Prostate gland (tissue), 2 donors: ENCODE results near the gene SLC39A11. TPM values are rescaled to one million over a fixed set of nuclear protein-coding genes. Genes with fewer than 3 reads are reported as not detected.

Experiments
- DNase-seq: peaks from one replicate; pipeline ENCODE4 v3.0.0-alpha.2; 2019; ENCODE audit warnings: low spot score
- H3K27ac ChIP-seq, 2 donors: fragments of 200-600 bp; sonication (generic); 2 replicates each; pipeline ENCODE4 v1.5.1; 2017 to 2019
- H3K27me3 ChIP-seq: fragments of 200-600 bp; sonication (generic); replicated peaks from 2 replicates; pipeline ENCODE4 v1.5.1; 2019; ENCODE audit not compliant: insufficient read depth
- H3K36me3 ChIP-seq, 2 donors: fragments of 200-600 bp; sonication (generic); 1 replicate in 1 of 2; 2 replicates in 1 of 2; pipeline versions ENCODE4 v1.5.1 to v1.8.1; 2017 to 2019
- H3K4me1 ChIP-seq: fragments of 200-600 bp; sonication (generic); replicated peaks from 2 replicates; pipeline ENCODE4 v1.5.1; 2019
- H3K4me3 ChIP-seq, 2 donors: fragments of 200-600 bp; sonication (generic); 2 replicates each; pipeline ENCODE4 v1.5.1; 2017 to 2019
- H3K9me3 ChIP-seq: fragments of 200-600 bp; sonication (generic); 2 replicates; pipeline ENCODE4 v1.5.1; 2017
- POLR2A ChIP-seq: fragments of 450-650 bp; IDR thresholded peaks from one replicate; pipeline ENCODE4 v1.6.1; 2016; ENCODE audit warnings: antibody characterized with exemption, mild to moderate bottlenecking
- POLR2AphosphoS5 ChIP-seq: sonication (generic); formaldehyde crosslinking; IDR thresholded peaks from one replicate; pipeline ENCODE4 v1.6.1; 2017; ENCODE audit warnings: antibody characterized with exemption
- WGBS: methylation state at CpG from one replicate; pipeline ENCODE4 v1.1.5; 2018; 5-methylcytosine and 5-hydroxymethylcytosine counted together
- intact Hi-C: fragments of 100-400 bp; cut with DNase I; formaldehyde crosslinking; loops from one replicate; pipeline ENCODE4 v1.14.2; 2022
- total RNA-seq, 2 donors: library from RNA; depleted of rRNA; stranded (reverse); fragments of >200 nt; gene quantifications; one replicate each; pipeline ENCODE4 v1.1.0, GENCODE V29; 2016
- TF ChIP-seq, protein P1 (sequence below), 4 experiments: fragments of 200-600 bp in 2 of 4; fragments of 450-650 bp in 2 of 4; sonication (generic) in 2 of 4; IDR thresholded peaks; 1 replicate in 3 of 4; 2 replicates in 1 of 4; pipeline ENCODE4 v1.5.1; 2016 to 2019; ENCODE audit warnings: antibody characterized with exemption in 4 of 4, mild to moderate bottlenecking in 2 of 4, moderate library complexity in 2 of 4

SLC39A11 gene
- total RNA-seq, 2 donors from 2014 or later = 15.1 to 29.7 TPM

DNA sequence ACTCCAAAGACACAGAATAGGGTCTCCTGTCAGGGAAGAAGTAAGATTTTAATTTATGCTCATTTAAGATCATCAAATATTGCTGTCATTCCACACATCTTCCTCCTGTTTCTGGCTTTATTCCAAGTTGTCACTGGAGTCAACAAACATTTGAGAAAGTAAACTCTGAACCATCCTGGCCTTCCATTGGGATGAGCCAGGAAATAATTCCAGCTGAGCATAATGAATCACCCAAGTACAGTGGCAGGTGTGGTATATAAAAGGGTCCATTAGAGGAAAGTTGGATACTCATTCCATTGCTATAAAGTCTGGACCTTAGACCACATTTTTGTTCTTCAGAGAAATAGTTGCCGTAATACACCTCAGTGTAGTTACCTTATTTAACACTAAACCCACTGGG, 246.1 kb downstream of the SLC39A11 start:
- Histone ChIP-seq H3K4me3 (no peak overlapping the region), H3K27me3 (no peaks in the 10 kb centered on the region), H3K4me1 (no peaks in the 10 kb centered on the region), H3K9me3 (no peaks in the 10 kb centered on the region), H3K36me3 (no peaks in the 10 kb centered on the region), H3K27ac (no peak overlapping the region)
- TF ChIP-seq POLR2A = no peak
- TF ChIP-seq, protein P1, sequence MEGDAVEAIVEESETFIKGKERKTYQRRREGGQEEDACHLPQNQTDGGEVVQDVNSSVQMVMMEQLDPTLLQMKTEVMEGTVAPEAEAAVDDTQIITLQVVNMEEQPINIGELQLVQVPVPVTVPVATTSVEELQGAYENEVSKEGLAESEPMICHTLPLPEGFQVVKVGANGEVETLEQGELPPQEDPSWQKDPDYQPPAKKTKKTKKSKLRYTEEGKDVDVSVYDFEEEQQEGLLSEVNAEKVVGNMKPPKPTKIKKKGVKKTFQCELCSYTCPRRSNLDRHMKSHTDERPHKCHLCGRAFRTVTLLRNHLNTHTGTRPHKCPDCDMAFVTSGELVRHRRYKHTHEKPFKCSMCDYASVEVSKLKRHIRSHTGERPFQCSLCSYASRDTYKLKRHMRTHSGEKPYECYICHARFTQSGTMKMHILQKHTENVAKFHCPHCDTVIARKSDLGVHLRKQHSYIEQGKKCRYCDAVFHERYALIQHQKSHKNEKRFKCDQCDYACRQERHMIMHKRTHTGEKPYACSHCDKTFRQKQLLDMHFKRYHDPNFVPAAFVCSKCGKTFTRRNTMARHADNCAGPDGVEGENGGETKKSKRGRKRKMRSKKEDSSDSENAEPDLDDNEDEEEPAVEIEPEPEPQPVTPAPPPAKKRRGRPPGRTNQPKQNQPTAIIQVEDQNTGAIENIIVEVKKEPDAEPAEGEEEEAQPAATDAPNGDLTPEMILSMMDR (IDR thresholded peaks at IDR 0.05) = no peak
- TF ChIP-seq POLR2AphosphoS5 = no peak
- 100% methylated on average over 1 of the region's 1 CpG for WGBS
- intact Hi-C loops = no loop called here
- DNase-seq = no peak

DNA sequence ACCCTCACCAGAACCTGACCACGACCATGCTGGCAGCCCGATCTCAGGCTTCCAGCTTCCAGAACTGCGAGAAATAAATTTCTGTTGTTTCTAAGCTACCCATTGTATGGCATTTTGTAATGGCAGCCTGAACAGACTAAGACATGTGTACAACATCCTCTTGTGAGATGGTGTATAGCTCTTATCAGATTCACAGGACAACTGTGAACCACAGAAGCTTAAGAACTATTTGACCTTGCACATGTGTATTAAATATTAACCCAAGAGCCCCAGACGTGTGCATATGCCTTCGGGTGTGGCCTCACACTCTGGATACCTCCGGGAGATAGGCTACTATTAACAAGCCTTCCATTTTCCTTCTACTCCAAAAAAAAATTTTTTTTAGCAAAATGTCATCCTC, 248.9 kb downstream of the SLC39A11 start:
- no peaks in the 10 kb centered on the region for H3K4me1 ChIP-seq
- no peak for DNase-seq
- H3K27ac ChIP-seq = no peak overlapping the region
- H3K27me3 ChIP-seq = no peaks in the 10 kb centered on the region
- no peaks in the 10 kb centered on the region for H3K36me3 ChIP-seq
- 77% methylated on average over 6 of the region's 6 CpGs for WGBS
- TF ChIP-seq, protein P1 (IDR thresholded peaks at IDR 0.05) = no peak
- TF ChIP-seq POLR2AphosphoS5 (no peak), POLR2A (no peak)
- H3K4me3 ChIP-seq = no peak overlapping the region
- H3K9me3 ChIP-seq = no peaks in the 10 kb centered on the region
- intact Hi-C loops = no loop called here

- no peaks in the 10 kb centered on the region for H3K4me1 ChIP-seq
- H3K27me3 ChIP-seq = no peaks in the 10 kb centered on the region
- intact Hi-C loops = no loop called here
- H3K27ac ChIP-seq = no peak overlapping the region
- H3K9me3 ChIP-seq = no peaks in the 10 kb centered on the region
- TF ChIP-seq POLR2AphosphoS5 (no peak), POLR2A (no peak)
- TF ChIP-seq, protein P1 (IDR thresholded peaks at IDR 0.05) = no peak
- no peak overlapping the region for H3K4me3 ChIP-seq
- H3K36me3 ChIP-seq = no peaks in the 10 kb centered on the region
- no peak for DNase-seq
Measured at GRCh38 chr17:72840019-72840418, 252.5 kb downstream of the SLC39A11 start.

GRCh38 chr17:72839131-72839725, 253.3 kb downstream of the SLC39A11 start:
- H3K4me1 ChIP-seq = no peaks in the 10 kb centered on the region
- no peaks in the 10 kb centered on the region for H3K9me3 ChIP-seq
- 66% methylated on average over 2 of the region's 2 CpGs for WGBS
- no peak for DNase-seq
- intact Hi-C loops = no loop called here
- TF ChIP-seq POLR2AphosphoS5 (no peak), POLR2A (no peak)
- TF ChIP-seq, protein P1 (IDR thresholded peaks at IDR 0.05) = no peak
- no peak overlapping the region for H3K4me3 ChIP-seq
- H3K27me3 ChIP-seq = no peaks in the 10 kb centered on the region
- no peaks in the 10 kb centered on the region for H3K36me3 ChIP-seq
- no peak overlapping the region for H3K27ac ChIP-seq

- H3K36me3 ChIP-seq = no peaks in the 10 kb centered on the region
- no peaks in the 10 kb centered on the region for H3K27me3 ChIP-seq
- 78% methylated on average over 5 of the region's 5 CpGs for WGBS
- H3K27ac ChIP-seq = no peak overlapping the region
- DNase-seq = no peak
- TF ChIP-seq, protein P1 (IDR thresholded peaks at IDR 0.05) = no peak
- no peak for TF ChIP-seq POLR2AphosphoS5
- no peak for TF ChIP-seq POLR2A
- intact Hi-C loops = no loop called here
- no peaks in the 10 kb centered on the region for H3K4me1 ChIP-seq
- H3K9me3 ChIP-seq = no peaks in the 10 kb centered on the region
- no peak overlapping the region for H3K4me3 ChIP-seq
Measured at GRCh38 chr17:72838581-72838980, 253.9 kb downstream of the SLC39A11 start.
